ENCODE measurements around the gene HMGXB3.

The HMGXB3 gene, protein sequence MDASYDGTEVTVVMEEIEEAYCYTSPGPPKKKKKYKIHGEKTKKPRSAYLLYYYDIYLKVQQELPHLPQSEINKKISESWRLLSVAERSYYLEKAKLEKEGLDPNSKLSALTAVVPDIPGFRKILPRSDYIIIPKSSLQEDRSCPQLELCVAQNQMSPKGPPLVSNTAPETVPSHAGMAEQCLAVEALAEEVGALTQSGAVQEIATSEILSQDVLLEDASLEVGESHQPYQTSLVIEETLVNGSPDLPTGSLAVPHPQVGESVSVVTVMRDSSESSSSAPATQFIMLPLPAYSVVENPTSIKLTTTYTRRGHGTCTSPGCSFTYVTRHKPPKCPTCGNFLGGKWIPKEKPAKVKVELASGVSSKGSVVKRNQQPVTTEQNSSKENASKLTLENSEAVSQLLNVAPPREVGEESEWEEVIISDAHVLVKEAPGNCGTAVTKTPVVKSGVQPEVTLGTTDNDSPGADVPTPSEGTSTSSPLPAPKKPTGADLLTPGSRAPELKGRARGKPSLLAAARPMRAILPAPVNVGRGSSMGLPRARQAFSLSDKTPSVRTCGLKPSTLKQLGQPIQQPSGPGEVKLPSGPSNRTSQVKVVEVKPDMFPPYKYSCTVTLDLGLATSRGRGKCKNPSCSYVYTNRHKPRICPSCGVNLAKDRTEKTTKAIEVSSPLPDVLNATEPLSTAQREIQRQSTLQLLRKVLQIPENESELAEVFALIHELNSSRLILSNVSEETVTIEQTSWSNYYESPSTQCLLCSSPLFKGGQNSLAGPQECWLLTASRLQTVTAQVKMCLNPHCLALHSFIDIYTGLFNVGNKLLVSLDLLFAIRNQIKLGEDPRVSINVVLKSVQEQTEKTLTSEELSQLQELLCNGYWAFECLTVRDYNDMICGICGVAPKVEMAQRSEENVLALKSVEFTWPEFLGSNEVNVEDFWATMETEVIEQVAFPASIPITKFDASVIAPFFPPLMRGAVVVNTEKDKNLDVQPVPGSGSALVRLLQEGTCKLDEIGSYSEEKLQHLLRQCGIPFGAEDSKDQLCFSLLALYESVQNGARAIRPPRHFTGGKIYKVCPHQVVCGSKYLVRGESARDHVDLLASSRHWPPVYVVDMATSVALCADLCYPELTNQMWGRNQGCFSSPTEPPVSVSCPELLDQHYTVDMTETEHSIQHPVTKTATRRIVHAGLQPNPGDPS (N-terminal part only)

GRCh38 chr5:150000256-150000989 lies at the start of gene HMGXB3, which contains the start of gene TIGD6:
Gene HMGXB3, plus strand, starts transcription at chr5:150000739. Its CDS starts 4,114 bp downstream, at chr5:150004853.
Gene TIGD6, minus strand, starts transcription at chr5:150000654. Its CDS starts 4,306 bp downstream, at chr5:149996348.
- peak; percentile 68 for DNase-seq (ENCODE audit: low read depth)

DNA sequence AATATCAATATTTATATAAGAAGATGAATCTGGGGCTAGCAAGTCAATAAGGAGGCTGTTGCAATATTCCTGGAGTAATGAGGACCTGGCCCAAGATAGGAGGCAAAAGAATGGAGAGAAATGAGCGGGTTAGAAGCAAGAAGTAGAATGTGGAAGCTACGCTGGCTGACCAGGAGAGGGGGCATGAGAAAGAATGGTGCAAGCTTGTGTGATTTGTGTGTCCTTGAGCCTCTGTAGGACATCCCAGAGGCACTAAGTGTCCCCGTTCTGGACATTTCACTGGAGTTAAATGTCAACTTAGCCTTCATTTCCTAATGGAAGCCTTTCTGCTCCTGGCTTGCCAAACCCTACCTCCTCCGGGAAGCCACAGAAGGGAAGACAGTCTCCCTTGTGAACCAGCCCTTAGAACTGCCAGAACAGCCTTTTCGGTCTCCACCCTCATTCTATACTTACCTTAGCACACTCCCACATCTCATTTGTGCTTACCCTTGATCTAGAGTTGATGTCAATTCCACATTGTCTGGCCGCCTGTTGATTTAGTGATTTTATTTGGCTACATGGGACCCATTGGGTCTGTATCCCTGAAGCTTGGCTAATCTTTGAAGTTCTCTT lies 49.3 kb upstream of the HMGXB3 start:
- DNase-seq (ENCODE audit: low read depth): no peak

- DNase-seq (ENCODE audit: low read depth): no peak
Observed at GRCh38 chr5:149953436-149954121, 47.0 kb upstream of the HMGXB3 start.

DNA sequence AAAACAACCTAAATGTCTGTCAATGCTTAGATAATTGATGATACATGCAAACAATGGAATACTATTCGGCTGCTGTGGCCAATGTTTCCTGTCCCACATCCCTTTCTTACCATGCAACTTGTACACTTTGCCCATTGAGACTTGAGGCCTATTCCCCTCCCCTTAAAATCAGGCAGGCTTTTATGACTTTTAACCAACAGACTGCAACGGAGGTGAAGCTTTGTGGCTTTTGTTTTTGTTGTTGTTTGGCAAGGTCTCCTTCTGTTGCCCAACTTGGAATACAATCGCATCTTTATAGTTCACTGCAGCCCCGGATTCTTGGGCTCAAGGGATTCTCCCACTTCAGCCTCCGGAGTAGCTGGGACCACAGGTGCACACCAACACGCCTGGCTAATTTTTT lies 45.7 kb upstream of the HMGXB3 start:
- no peak for DNase-seq (ENCODE audit: low read depth)

DNA sequence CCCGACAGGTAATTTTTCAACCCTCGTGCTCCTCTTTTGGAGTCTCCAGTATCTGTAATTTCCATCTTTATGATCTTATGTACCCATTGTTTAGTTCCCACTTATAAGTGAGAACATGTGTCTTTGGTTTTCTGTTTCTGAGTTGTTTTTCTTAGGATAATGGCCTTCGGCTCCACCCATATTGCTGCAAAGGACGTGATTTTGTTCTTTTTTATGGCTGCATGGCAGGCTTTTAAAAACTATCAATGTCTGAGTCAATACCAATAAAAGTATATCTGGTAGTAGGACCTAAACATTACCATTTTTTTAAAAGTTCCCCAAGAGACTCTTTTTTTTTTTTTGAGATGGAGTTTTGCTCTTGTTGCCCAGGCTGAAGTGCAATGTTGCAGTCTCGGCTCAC lies 43.9 kb upstream of the HMGXB3 start:
- DNase-seq (ENCODE audit: low read depth): no peak

GRCh38 chr5:149957855-149958254 lies 42.7 kb upstream of the HMGXB3 start:
- no peak for DNase-seq (ENCODE audit: low read depth)

- DNase-seq (ENCODE audit: low read depth): no peak
Observed at GRCh38 chr5:149959406-149960236, 40.9 kb upstream of the HMGXB3 start.

- DNase-seq (ENCODE audit: low read depth): peak; percentile 70
Observed at GRCh38 chr5:149960272-149961185, 40.0 kb upstream of the HMGXB3 start, which contains the start of gene SLC26A2. Gene SLC26A2, plus strand, starts transcription at chr5:149960758. Its CDS starts 16,895 bp downstream, at chr5:149977653.

GRCh38 chr5:149961186-149961685 lies 39.3 kb upstream of the HMGXB3 start:
- DNase-seq (ENCODE audit: low read depth): no peak

GRCh38 chr5:149961957-149962409 lies 38.6 kb upstream of the HMGXB3 start:
- no peak for DNase-seq (ENCODE audit: low read depth)

DNA sequence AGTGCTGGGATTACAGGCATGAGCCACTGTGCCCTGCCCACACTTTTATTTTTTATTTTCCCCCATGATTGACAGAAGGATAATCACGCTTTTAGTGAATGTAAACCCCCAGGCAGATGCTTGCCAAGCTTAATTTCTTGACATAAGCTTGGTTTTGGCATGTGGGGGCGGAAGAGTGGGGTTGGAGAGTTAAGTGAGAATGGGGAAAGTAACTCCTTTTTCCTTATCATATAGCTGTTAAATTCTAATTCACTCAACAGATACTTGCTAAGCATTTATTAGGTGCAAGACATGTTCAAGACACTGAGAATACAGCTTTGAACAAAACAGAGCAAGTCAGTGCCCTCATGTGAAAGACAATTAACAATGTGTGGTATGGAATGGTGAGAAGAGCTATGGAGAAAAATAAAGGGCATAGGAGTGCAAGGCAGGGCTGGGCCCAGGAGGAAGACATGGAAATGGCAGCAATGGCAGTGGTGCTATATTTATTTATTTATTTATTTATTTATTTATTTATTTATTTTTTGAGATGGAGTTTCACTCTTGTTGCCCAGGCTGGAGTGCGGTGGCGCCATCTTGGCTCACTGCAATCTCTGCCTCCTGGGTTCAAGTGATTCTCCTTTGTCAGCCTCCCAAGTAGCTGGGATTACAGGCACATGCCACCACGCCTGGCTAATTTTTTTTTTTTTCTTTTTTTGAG lies 37.8 kb upstream of the HMGXB3 start:
- no peak for DNase-seq (ENCODE audit: low read depth)

- DNase-seq (ENCODE audit: low read depth): no peak
Observed at GRCh38 chr5:149963729-149964128, 36.8 kb upstream of the HMGXB3 start.

DNA sequence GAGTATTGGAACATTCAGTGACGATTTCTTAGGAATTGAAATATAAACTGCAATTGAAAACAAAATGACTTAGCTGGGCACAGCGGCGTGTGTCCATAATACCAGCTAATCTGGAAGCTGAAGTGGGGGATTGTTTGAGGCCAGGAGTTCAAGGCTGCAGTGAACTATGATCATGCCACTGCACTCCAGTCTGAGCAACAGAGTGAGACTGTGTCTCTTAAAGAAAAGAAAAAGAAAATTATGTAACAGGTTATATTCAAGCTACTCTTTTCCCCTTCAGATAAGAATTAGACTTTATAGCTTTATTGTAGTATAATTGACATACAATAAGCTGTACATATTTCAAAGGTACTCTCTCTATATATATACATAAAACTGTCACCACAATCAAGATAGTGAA lies 33.6 kb upstream of the HMGXB3 start:
- no peak for DNase-seq (ENCODE audit: low read depth)

DNA sequence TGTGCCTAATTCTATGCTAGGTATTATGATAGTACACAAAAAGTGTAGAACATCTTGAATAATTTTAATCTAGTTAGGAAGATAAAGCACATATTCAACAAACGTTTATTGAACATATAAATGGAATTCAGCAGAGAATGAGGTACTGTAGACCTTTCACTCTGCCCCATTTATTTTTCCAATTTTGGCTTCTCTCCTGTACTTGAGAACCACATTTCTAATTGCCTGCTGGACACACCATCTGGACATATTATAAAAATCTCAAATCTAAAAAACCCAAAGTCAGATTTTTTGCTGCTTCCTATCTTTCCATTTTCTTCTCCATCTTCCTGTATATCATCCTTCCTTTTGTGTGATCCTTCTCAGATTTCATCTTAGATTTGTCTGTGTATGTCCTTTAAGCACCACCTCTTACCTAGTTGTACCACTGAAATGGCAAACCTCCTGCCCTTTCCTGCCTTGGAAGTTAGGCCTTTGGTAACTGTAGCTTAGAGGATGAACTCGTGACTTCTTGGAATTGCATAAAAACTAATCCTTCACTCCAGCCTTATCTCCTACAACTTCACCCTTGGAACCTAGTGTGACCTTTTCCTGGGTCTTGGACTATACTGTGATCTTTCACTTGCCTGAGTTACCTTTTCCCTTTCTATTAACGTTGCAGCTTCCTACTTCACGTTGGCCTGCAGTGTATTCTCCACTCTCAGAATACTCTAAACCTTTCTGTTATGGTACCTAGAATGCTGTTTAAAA lies 31.2 kb upstream of the HMGXB3 start:
- no peak for DNase-seq (ENCODE audit: low read depth)

GRCh38 chr5:149975409-149975808 lies 25.1 kb upstream of the HMGXB3 start:
- DNase-seq (ENCODE audit: low read depth): no peak

DNA sequence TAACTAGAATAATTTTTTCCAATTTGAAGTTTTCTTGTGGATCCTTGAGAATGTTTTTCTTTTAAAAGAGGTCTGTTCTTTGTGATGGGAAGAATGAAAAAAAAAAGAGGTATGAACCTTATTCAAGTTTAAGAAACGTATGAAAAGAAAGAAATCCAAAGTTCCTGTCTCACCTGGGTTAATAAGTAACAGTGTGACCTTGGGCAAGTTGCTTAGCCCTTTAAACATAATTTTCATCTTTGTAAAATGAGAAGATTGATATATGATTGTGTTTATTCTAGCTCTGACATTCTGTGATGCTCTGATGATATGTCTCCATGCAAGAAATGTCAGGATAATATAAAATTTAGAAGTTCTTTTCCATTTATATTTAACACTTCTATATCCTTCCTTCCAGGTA lies 20.6 kb upstream of the HMGXB3 start:
- DNase-seq (ENCODE audit: low read depth): no peak

- DNase-seq (ENCODE audit: low read depth): no peak
Observed at GRCh38 chr5:149981206-149981605, 19.3 kb upstream of the HMGXB3 start.
